ENCODE results near the gene SLC25A10. TPM values are rescaled to one million over a fixed set of nuclear protein-coding genes. Genes with fewer than 3 reads are reported as not detected.

Gene SLC25A10
- total and polyA plus RNA-seq, 2 of the 8 experiments (the other 6 are each of a cell fraction or from before 2014, with no cell fraction given) = 22.2 to 43.0 TPM

DNA sequence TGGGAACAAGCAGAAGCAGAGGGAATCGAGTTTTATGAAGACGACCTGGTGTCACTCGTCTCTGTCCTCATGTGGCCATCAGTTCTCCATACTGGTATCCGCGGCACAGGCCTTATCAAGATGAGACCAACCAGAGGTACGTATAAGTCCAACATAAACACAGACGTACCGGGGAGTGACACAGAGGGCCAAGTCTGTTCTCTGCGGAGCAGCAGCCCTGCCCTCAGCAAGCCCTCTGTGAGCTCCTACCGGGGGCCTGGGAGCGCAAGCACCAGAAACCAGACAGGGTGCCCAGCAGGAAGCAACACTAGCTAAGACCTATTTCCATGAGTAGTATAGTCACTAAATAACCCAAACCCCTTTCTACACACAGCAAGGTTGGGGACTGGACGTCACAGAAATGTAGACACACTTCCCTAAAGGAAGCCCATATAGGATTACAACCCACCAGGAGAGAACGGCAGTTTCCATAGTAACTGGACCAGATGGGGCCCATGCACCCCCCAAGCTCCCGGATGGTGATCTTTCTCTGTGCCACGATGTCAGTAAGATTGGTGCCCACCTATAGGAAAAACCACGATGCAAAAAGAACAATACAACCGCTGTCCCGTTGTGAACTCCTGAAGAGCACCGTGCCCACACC is 29.4 kb upstream of the SLC25A10 start (continued):
- TF ChIP-seq HDAC6 (IDR thresholded peaks at IDR 0.05; ENCODE audit: low read depth, low read length) = no peak

Data from H1 (cell line).